GM21367 (cell line): ENCODE data around the gene KCNQ1.

Experiments used
- ATAC-seq: cut with Tn5 transposase; IDR thresholded peaks from one replicate; pipeline ENCODE4 v1.9.1; 2021; ENCODE audit not compliant: unreplicated experiment

The KCNQ1 gene

DNA sequence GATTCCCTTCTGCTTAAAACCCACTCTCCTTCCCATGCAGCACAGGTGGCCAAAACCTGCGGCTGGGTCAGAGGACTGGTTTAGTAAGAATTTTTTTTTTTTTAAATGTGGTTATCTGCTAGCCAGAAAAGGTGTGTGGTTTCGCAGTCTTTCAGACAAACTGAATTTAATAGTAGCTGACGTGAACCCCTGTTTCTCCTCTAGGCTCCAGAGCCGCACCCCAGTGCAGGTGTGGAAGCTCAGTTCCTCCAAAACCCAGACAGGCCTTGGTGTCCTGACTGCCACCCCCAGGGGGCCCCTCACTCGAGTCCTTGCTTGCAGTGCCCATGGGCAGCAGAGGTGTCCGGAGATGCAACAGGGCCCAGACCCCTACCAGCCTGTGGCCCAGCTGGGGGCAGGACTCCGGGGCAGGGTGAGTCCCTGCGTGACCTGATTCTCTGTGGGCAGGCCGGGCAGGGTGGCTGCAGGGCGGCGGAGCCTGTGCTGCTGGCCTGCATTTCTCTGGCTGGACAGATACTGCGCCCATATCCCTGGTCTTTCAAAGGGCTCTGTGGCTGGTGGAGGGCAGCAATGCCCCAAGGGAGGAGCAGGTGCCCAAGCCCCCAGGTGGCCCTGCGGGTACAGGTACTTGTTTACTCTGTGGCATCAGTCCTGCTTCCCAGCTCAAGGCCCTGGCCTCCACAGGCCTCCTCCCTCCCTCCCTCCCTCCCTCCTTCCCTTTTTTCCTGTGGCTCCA is 15.2 kb downstream of the KCNQ1 start:
- no peak for ATAC-seq

DNA sequence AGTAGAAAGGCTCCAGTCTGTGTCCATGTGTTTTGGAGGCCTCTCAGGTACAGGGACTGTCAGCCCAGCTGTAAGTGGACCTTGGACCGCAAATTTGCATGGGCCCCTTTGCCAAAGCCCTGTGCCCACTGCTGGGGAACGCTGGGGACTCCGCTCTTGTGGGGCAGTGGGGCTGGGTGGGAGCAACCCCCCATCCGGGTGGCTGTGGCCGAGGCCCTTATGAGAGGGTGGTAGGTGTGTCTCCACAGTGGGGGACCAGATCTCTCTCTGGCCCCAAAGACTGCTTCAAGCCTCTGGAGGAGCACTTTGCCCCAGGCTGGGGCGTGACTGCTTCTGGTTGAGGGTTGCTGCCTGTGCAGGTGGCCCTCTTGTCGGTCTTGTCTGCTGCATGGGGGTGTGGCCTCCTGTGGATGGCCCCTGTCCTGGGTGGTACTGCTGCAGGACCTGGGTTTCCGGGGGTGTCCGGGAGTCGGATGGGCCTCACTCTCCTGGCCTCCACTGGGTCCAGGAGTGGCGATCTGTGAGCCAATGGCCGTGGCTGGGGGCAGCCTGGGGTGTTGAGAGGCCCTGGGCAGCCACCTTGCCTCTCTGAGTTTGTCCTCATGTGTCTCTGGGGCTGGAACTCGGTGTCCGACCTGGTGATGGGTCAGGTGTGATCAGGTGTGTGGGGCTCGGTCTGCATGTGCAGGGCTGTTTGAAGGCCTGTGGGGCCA is 15.9 kb downstream of the KCNQ1 start:
- ATAC-seq, result no peak

DNA sequence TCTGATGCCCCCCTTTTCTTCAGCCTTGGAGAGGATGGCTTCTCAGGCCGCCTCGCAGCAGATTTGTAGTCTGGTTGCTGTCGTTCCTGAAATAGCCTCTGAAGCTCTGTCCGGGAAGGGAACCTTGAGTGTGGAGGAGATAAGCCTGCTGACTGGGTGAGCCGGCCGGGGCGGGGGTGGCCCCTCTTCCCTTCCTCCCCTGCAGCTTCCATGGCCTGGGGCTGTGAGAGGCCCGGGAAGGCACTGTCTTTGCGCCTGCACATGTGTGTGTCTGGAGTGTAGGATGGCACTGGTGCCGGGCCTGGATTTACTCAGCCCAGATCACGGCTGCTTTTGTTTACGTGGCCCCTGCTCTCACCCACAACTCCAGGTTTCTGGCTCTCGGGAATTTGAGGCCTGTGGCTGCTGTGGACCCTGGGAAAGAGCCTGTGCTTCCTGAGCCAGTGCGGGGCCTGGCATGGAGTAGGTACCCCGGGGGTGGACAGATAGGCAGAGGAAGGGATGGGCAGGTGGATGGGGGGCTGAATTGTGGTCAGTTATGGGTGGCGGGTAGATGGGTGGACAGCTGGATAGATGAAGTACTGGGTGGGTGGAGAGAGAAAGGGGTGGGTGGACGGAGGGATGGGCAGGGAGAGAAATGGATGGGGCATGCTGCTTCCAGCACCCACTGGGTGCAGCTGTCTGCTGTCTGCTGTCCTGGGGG is 16.6 kb downstream of the KCNQ1 start:
- no peak for ATAC-seq

DNA sequence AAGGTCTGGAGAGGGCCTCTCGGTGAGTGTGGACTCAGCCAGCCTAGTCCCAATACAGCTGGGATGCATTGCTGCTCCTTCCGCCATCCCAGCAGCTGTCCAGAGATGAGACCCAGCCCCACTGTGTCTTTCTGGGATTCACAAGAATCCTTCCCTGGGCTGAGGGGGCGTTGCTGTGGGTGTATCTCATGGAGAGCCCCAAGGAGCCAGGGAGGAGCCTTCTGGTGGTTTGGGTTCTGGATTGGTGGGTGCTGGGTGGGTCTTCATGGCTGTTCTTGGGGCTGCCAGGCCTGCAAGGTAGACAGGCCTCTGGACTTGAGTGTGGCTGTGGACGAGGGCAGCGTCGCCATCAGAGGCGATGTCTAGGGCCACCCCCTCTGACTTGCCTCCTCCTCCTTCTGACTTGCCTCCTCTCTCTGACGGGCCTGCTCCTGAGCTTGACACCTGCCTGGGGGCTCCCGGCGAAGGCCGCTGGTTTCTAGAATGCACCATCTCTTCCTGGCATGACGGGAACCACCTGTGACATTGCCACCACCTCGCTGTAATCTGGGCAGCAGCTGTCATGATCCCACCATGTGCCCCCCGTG is 17.2 kb downstream of the KCNQ1 start:
- no peak for ATAC-seq

DNA sequence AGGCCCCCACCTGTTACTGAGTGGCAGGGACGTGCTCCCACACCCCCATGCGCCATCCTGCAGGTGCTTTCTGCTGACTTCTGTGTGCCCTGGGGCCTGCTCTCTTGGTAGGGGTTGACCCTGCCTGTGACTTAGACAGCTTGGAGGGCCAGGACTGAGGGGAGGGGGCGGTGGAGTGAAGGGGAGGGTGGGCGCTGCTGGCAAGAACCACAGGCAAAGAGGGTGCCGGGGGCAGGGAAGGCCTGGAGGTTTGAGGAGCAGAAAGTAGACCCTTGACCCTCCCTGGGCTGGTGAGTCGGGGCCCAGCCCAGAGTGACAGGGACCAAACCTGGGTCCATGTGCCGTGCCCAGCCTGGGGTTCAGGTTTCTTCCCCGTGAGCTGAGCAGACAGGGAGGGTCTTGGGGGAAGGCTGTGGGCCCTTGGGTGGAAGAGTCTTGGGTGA is 17.8 kb downstream of the KCNQ1 start:
- ATAC-seq, result no peak

DNA sequence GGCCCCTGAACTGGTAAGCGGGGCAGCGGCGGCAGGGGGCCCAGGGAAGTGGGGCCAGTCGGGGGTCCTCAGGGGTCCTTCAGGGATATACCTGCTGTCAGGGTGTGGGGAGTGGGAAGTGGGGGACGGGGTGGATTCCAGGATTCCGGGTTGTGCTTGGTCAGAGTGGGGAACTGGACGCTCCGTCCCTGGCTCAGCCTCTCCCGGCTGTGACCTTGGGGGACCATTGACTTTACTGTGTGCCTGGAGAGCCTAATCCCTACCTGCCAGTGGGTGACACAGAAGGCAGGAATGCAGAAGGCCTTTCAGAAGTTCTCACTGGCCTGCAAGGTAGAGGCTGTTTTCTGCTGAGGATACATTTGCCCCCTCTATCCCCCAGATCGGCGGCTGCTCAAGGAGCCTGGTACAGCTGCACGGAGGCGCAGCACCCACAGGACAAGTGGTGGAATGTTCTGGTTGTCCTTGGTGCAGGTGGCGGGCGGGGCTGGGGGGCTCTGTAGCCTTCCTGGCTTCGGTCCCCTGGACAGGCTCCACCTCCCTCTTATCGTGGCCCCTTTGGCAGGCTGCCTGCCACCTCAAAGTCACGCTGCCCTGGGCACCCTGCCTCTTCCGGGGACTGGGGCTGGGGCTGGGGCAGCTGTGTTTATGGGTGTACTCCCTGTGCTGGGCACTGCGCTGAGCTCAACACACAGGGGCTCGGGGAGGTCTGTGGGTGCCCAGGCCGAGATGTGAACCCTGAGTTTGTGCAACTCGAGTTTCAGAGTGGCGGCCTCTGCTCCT is 18.4 kb downstream of the KCNQ1 start:
- ATAC-seq, result no peak

DNA sequence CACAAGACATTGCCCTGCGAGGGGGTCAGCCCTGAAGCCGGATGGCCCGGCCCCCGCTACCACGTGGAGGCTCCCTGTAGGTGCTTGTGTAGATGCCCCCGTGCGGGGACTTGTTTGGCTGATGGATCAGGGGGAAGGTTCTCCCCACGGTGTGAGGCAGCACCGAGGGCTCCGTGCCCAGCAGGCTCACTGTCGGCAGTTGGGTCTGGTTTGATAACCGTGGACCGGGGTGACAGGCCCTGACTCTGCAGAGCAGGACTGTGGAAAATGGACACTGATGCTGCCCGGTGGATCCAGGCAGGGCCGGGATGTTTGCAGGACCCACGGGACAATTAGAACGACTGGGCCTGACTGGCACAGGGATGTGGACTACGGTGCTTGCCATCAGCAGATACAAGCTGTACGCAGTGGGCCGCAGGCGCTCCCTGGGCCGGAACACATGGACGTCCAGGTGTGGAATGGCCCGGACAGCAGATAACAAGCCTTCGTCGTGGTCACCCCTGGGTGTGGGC is 19.0 kb downstream of the KCNQ1 start:
- ATAC-seq, result no peak

DNA sequence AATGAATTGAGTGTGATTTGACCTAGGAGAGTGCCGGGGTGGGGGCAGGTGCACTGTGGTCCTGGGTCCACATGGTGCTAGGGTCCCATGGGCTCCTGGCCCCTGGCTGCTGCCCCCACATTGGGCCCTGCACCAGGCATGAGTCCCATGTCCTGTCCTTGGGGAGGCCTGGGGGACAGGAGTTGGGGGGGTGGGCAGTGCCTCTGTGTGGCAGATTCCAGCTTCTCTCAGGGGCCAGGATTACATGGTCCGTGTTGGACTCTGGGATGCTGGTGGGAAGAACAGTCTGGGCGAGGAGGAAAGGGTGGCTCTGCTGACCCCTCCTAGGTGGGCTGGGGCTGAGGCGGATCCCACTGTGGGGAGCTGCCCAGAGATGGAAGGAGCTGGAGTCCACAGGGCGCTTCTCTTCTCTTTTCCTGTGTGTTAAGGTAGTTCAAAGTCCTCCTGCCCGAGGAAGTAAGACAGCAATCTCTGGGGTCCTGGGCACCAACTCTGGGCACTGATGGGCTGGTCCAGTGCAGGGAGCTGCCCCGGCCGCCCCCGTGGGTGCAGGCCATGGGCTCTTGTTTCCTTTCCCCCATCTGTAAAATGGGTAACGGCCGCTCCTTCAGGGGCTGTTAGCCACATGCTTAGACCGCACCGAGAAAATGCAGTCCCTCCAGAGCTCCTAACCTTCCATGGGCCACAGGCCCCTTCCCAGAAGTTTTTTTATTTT is 19.8 kb downstream of the KCNQ1 start:
- ATAC-seq, result no peak

DNA sequence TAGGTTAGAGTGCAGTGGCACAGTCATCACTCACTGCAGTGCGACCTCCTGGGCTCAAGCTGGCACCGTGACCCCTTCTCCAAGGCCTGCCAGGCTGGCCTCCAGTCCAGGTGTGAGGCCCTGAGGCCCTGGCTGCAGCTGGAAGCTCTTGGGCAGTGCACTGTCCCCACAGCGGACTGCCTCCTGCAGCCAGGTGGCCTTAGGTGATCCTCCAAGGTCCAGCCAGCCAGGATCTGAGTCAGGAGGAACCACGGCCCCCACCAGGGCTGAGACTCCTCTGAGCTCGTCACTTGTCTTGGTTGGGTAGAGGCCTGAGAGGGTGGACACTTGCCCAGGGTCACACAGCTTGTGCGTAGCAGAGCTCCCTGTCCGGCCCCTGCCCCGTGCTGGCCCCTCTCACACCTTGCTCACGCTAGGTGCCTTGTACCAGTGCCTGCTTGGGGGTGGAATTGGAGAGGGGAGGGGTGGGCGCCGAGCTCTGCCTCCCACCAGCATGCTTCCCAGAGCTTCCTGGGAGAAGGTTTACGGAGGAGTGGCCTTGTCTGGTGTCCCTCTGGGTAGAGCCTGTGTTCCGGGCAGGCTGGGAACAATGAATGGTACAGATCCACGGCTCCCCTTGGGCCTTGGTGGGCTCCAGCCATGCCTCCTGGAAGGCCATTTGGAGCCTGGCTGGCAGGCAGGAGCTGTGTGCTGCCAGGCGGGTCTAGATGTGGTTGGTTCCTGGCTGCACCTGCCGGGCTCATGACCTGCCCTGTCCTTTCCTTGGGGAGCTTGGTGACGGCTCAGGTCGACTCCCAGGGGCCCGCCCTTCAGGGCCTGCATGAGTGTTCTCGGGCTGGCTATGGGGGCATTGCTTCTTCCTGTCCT is 20.6 kb downstream of the KCNQ1 start:
- no peak for ATAC-seq

DNA sequence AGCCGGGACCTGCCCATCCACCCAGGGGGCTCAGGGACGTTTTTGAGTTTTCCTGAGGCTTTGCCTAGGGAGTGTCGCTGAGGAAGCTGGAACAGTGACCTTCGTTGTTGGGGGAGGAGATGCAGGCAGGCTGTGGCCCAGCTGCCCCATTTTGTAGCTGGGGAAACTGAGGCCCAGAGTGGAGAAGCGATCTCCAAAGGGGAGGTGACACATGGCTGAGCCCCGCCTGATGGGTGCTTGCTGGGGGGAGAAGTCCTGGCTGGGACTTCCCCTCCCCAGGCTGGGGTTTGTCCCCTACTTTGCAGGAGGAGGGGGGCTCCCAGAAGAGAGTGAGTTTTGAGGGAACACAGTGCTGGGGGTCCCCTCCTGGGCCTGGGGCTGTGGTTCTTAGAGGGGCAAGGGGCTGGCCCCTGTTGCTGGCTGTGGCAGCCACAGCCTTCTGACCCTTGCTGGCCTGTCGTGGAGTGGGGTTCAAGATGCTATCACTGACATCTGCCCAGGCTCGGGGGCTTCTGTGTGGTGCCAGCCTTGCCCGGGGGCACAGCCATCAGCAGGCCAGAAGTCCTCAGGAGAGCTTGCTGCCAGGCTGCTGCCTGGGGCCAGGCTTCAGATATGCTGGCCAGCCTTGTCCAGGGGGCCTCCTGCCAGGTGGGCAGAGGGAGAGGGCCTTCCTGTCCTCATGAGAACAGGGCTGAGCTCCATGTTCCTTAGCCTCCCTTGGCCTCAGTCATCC is 21.4 kb downstream of the KCNQ1 start:
- ATAC-seq, result no peak

DNA sequence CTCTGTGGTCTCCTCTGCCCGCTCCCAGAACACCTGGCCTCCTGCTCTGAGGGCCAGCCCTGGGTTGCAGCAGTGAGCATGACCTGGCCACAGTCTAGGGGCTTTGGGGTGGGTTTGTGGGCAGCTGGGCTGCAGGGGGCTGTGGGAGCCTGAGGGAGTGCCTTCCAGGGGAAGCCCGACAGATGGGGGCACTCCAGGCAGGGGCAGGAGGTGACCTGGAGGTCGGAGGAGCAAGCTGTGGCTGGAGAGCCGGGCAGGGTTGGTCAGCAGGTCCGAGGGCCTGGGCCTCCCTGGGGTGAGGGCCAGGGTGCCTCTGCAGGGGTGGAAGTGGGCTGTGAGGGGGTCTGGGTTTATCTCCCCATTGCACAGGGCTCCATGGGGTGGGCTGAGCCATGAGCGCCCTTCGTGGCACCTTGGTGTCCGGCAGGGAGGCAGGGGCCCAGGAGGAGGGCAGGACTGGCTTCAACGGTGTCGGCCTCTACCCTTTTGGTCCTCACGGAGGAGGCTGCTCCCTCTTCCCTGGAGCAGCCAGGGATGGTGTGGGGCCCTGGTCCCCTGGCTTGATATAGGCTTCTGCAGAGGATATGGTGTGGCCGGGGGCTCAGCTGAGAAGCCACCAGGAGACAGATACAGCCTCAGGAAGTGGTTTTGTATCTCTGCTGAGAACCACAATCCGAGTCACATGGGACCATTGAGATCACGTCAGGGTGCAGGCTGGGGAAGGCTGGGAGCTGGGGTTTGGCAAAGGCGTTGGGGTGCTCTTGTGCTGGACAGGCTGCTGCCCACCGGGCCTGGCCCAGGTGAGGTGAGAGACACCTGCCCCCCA is 22.3 kb downstream of the KCNQ1 start:
- ATAC-seq, result no peak

DNA sequence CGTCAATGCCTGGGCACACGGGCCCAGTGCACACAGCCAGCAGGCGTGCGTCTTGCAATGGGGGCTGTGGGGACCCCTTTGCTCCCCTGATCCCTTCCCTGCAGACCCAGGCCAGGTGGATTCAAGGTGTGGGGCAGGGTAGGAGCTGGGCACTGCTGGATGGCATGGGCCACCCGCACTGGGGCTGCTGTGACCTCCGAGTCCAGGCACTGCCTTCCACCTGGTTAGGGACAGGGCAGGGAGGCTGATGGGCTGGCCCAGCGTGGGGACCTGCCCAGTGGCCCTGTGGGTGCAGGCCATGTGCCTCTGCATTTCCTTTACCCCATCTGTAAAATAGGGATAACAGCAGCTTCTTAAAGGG is 22.9 kb downstream of the KCNQ1 start:
- ATAC-seq, result no peak

DNA sequence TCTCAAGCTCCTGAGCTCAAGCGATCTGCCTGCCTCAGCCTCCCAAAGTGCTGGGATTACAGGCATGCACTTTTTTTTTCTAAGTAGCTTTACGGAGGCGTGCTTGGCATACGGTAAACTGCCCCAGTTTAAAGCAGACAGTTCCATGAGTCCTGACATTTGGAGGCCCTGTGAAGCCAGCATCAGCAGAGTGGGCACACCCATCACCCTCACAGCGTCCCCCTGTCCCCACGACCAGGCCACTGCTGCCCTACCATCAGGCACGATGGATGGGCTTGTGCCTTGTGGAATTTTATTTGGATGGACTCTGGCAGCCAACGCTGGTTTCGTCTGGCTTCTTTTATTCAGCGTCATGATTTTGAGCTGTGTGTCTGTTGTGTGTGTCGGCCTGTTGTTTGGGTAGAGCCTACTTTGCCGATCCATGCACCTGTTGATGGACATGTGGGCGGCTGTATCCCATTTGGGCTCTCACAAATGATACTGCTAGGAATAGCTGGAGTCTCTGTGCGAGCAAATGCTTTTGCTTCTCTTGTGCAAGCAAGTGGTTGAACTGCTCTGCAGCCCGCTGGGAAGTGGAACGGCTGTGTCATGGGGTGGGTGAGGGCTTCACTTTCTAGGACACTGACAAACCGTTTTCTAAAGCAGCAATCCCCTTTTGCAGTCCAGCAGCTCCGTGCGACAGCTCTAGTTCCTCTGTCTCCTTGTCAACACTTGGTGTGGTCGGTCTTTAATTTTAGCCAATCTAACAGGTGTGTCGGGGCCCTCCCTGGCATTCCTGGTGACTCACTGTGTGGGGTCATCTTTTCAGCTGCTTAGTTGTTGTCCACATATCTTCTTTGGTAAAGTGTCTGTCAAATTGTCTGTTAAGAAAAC is 23.8 kb downstream of the KCNQ1 start:
- ATAC-seq, result no peak

DNA sequence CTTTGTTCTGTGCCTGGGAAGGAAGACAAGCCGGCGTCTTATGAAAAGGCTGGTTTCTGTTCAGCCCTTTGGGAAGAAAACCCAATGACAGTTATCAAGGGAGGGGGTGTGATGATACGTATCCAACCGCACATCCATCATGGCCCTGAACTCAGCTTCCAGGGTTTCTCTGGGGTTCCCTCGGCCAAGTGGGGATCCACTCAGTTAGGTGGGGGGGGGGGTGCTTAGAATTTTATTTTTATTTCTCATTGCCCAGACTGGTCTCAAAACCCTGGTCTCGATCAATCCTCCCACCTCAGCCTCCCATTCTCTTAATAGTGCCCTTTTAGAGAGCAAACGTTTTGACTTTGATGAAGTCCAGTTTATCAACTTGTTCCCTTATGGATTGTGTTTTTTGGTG is 25.7 kb downstream of the KCNQ1 start:
- ATAC-seq, result no peak

DNA sequence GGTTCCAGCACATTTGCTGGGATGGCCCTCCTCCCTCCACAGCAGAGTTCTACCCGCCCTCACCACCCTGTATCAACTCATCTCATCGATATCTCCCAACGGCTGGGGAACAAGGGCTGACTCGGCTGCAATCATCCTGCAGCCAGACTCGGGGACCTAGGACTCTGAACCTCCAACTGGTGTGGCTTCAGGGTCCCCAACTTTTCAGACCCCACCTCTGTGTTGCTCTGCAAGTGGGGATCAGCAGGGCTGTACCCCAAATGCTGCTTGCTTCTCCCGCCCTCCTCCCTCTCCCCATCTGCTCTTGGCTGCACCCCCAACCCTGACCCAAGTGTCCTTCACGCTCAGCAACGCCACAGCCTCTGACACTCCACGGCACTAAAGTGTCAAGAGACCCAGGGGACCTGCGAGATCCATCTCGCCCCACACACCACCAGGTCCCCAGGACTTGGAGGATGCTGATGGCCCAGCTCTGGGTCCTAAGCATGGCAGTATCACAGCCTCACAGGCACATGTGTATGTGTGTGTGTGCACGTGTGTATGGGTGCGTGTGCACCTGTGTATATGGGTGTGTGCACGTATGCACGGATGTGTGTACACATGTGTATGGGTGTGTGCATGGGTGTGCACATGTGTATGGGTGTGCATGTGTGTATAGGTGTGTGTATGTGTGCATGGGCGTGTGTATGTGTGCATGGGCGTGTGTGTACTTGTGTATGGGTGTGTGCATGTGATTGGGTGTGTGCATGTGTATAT is 26.4 kb downstream of the KCNQ1 start:
- ATAC-seq, result no peak

DNA sequence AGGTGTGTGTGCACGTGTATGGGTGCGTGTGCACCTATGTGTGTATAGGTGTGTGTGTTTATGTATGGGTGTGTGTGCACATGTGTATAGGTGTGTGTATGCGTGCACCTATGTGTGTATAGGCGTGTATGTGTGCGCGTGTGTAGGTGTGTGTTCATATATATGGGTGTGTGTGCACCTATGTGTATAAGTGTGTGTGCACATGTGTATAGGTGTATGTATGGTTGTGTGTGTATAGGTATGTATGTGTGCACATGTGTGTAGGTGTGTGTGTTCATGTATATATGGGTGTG is 26.9 kb downstream of the KCNQ1 start:
- no peak for ATAC-seq
